Smooth muscle cell of the brain vasculature (primary cell): ENCODE measurements around the gene FIGNL2.
"Not testable (repeated sequence)": the region's sequence is repeated elsewhere in the genome, so short reads cannot be mapped to it uniquely, and the experiment has no call there.

ENCODE experiments used
- DNase-seq: peaks from one replicate; pipeline ENCODE4 v3.0.0-alpha.2; 2012; ENCODE audit warnings: low read depth, low spot score

The FIGNL2 gene

GRCh38 chr12:51836041-51836826, 12.3 kb downstream of the FIGNL2 start:
- no peak for DNase-seq

GRCh38 chr12:51834411-51834810, 14.1 kb downstream of the FIGNL2 start:
- DNase-seq: no peak

GRCh38 chr12:51833448-51834227, 14.9 kb downstream of the FIGNL2 start:
- no peak for DNase-seq

GRCh38 chr12:51832354-51833107, 16.0 kb downstream of the FIGNL2 start:
- DNase-seq: no peak

GRCh38 chr12:51831817-51832216, 16.7 kb downstream of the FIGNL2 start:
- not testable (repeated sequence) for DNase-seq

- no peak for DNase-seq
Observed at GRCh38 chr12:51829641-51830040, 18.9 kb downstream of the FIGNL2 start.

GRCh38 chr12:51829011-51829481, 19.5 kb downstream of the FIGNL2 start:
- DNase-seq: no peak

GRCh38 chr12:51827925-51828818, 20.3 kb downstream of the FIGNL2 start:
- no peak for DNase-seq

- DNase-seq: no peak
Observed at GRCh38 chr12:51826881-51827280, 21.6 kb downstream of the FIGNL2 start.

- no peak for DNase-seq
Observed at GRCh38 chr12:51825216-51825615, 23.3 kb downstream of the FIGNL2 start.

GRCh38 chr12:51823875-51824565, 24.5 kb downstream of the FIGNL2 start:
- DNase-seq: no peak

- no peak for DNase-seq
Observed at GRCh38 chr12:51822956-51823355, 25.6 kb downstream of the FIGNL2 start.

- no peak for DNase-seq
Observed at GRCh38 chr12:51822261-51822616, 26.3 kb downstream of the FIGNL2 start.

- DNase-seq: no peak
Observed at GRCh38 chr12:51821440-51822260, 26.9 kb downstream of the FIGNL2 start.

- no peak for DNase-seq
Observed at GRCh38 chr12:51820526-51821439, 27.7 kb downstream of the FIGNL2 start.

GRCh38 chr12:51819736-51820525, 28.6 kb downstream of the FIGNL2 start:
- DNase-seq: no peak

GRCh38 chr12:51818566-51819300, 29.8 kb downstream of the FIGNL2 start:
- DNase-seq: no peak
